HFF-Myc (cell line): ENCODE results near the gene RAP2B.
"Not testable (repeated sequence)": the region's sequence is repeated elsewhere in the genome, so short reads cannot be mapped to it uniquely, and the experiment has no call there.

ENCODE experiments used
- DNase-seq: peaks from one replicate; pipeline ENCODE4 v3.0.0-alpha.2; 2011; ENCODE audit warnings: low read depth; ENCODE audit errors: extremely low read depth
- H3K4me3 ChIP-seq: replicated peaks from 2 replicates; pipeline ENCODE4 v1.5.1; 2011; ENCODE audit warnings: low read depth, mild to moderate bottlenecking, control low read depth, low read length
- TF ChIP-seq, protein P1 (sequence below): IDR thresholded peaks from 2 replicates; pipeline ENCODE4 v1.5.1; 2012; ENCODE audit warnings: mild to moderate bottlenecking, low read depth, low read length, control low read depth; ENCODE audit errors: missing control alignments

The RAP2B gene

DNA sequence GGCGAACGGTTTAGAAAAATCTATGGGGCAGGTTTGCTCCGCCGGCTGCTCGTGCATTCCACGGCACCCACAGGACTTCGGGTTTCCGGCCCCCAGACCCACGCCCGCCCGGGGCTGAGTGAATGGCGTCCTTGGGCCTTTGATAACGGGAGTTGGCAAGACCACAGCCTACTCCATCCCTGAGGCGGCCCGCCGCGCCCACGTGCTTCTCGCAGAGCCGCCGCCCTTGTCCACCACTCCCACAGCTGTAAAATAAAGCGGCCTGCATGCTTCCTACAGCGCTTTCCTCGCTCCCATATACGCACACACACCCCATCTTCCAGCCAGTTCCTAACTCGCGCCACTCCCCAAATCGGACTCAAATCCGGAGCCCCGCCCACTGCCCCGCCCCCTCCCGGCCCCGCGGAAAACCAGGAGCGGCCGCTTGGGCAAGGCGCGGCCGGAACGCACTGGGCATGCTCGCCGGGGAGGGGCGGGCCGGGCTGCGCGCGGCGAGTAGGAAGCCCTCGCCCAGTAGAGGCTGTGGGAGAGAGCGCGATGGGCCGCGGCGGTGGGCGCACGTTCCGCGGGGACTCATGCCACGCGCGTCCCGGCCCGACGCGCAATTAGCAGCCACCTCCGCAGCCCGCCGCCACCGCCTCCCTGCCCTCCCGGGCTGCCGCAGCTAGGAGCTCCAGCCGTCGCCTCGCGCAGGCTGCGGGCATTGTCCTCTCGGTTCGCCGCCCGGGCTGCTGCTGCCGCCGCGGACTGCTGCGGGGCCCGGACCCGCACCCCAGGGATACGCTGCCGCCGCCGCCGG is at the start of gene RAP2B:
Gene RAP2B, plus strand, starts transcription at position 513 of the 799 bp plus-strand sequence. CDS start 468 bp downstream, outside the sequence.
- peak within 1 kb of the TSS; percentile 82 for H3K4me3 ChIP-seq
- peak; percentile 86 for DNase-seq
- TF ChIP-seq, protein P1, sequence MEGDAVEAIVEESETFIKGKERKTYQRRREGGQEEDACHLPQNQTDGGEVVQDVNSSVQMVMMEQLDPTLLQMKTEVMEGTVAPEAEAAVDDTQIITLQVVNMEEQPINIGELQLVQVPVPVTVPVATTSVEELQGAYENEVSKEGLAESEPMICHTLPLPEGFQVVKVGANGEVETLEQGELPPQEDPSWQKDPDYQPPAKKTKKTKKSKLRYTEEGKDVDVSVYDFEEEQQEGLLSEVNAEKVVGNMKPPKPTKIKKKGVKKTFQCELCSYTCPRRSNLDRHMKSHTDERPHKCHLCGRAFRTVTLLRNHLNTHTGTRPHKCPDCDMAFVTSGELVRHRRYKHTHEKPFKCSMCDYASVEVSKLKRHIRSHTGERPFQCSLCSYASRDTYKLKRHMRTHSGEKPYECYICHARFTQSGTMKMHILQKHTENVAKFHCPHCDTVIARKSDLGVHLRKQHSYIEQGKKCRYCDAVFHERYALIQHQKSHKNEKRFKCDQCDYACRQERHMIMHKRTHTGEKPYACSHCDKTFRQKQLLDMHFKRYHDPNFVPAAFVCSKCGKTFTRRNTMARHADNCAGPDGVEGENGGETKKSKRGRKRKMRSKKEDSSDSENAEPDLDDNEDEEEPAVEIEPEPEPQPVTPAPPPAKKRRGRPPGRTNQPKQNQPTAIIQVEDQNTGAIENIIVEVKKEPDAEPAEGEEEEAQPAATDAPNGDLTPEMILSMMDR, result no peak

- no peak overlapping the region for H3K4me3 ChIP-seq
- no peak for DNase-seq
- TF ChIP-seq, protein P1, result no peak
These were observed 48.5 kb upstream of the RAP2B start for GRCh38 chr3:153113541-153113940.

DNA sequence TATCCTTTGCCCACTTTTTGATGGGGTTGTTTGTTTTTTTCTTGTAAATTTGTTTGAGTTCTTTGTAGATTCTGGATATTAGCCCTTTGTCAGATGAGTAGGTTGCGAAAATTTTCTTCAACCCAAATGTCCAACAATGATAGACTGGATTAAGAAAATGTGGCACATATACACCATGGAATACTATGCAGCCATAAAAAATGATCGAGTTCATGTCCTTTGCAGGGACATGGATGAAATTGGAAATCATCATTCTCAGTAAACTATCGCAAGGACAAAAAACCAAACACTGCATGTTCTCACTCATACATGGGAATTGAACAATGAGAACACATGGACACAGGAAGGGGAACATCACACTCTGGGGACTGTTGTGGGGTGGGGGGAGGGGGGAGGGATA is 47.8 kb upstream of the RAP2B start:
- not testable (repeated sequence) for H3K4me3 ChIP-seq, DNase-seq

DNA sequence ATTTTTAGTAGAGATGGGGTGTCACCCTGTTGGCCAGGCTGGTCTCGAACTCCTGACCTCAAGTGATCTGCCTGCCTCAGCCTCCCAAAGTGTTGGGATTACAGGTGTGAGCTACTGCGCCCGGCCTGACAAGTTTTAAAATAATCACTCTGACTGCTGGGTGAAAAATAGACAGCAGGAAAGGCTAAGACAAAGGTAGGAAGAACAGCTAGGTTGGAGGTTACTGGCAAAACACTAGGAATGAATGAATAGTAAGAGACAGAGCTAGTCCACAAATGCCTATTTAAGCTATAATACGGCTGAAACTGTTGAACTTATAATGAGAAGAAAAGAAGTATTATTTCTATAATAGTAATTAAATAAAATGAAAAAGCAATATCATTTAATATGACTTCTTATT is 46.7 kb upstream of the RAP2B start:
- TF ChIP-seq, protein P1, result no peak
- no peak overlapping the region for H3K4me3 ChIP-seq
- no peak for DNase-seq

DNA sequence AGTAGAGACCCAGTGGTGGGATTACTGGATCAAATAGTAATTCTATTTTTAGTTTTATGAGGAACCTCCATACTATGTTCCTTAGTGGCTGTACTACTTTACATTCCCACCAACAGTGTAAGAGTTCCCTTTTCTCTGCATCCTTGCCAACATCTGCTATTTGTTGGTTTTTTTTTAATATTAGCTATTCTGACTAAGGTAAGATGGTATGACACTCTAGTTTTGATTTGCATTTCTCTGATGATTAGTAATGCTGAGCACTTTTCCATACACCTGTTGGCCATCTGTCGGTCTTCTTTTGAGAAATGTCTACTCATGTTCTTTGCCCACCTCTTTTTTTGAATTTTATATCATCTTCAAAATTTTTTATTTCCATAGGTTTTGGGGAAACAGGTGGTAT is 34.2 kb upstream of the RAP2B start:
- DNase-seq, result no peak
- H3K4me3 ChIP-seq, result no peak overlapping the region
- TF ChIP-seq, protein P1, result no peak

DNA sequence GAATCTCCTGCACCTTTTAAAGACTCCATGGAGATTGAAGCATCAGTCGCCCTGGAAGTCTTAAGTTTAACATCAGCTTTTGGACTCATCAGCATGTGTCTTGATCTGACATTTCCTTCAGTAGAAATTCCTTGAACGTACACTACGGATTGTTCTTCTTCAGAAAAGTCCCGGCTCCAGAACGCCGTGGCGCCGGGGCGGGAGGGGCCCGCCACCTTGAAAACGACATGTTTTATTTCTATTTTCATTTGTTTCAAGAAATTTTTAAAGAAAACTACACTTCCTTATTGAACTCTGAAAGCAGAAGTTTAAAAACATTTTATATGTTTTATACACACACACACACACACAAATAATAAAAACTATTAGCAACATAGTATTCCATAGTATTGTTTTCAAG is 32.6 kb upstream of the RAP2B start:
- DNase-seq, result no peak
- no peak overlapping the region for H3K4me3 ChIP-seq
- TF ChIP-seq, protein P1, result no peak

DNA sequence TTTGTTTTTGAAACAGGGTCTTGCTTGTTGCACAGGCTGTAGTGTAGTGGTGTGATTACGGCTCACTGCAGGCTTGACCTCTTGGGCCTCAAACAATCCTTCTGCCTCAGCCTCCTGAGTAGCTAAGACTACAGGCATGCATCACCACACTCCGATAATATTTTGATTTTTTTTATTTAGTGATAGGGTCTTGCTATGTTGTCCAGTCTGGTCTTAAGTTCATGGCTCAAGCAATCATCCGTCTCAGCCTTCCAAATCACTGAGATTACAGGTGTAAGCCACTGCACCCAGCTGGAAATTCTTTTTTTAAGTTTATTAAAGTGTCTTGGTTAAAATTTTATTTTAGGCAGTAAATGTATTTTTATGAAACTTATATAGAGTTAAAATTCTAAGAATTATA is 32.2 kb upstream of the RAP2B start:
- TF ChIP-seq, protein P1, result no peak
- H3K4me3 ChIP-seq, result no peak overlapping the region
- DNase-seq, result no peak
